HL-60 (cell line): Measurements from ENCODE around the gene RSRP1.

Source experiments
- DNase-seq, 2 experiments: peaks; one replicate each; pipeline ENCODE4 v3.0.0-alpha.2; 2010 to 2020; ENCODE audit warnings: low read depth in 1 of 2, low spot score in 1 of 2
- H3K27ac ChIP-seq: fragments of 250-450 bp; sonication (Bioruptor Pico); replicated peaks from 2 replicates; pipeline ENCODE4 v1.5.1; 2020; ENCODE audit warnings: mild to moderate bottlenecking, moderate library complexity
- H3K27me3 ChIP-seq: fragments of 250-450 bp; sonication (Bioruptor Pico); 2 replicates; pipeline ENCODE4 v1.5.1; 2021; ENCODE audit warnings: mild to moderate bottlenecking, moderate library complexity; ENCODE audit not compliant: insufficient read depth, poor library complexity, severe bottlenecking
- H3K4me3 ChIP-seq: replicated peaks from 2 replicates; pipeline ENCODE4 v1.5.1; 2011; ENCODE audit warnings: mild to moderate bottlenecking, control low read depth, low read length; ENCODE audit not compliant: insufficient read depth
- CTCF ChIP-seq: IDR thresholded peaks from one replicate; pipeline ENCODE4 v1.5.1; 2011; ENCODE audit warnings: low read length, control low read depth, inconsistent platforms; ENCODE audit not compliant: insufficient read depth
- GABPA ChIP-seq: IDR thresholded peaks from 2 replicates; pipeline ENCODE4 v1.6.1; 2012; ENCODE audit warnings: low read depth
- POLR2AphosphoS5 ChIP-seq: IDR thresholded peaks from 2 replicates; pipeline ENCODE4 v1.6.1; 2012; ENCODE audit warnings: low read depth
- REST ChIP-seq: IDR thresholded peaks from 2 replicates; pipeline ENCODE4 v1.6.1; 2012; ENCODE audit warnings: low read depth; ENCODE audit not compliant: insufficient replicate concordance
- SPI1 ChIP-seq: IDR thresholded peaks from 2 replicates; pipeline ENCODE4 v1.6.1; 2012; ENCODE audit warnings: low read depth, mild to moderate bottlenecking, borderline replicate concordance

The RSRP1 gene

GRCh38 chr1:25206201-25206600 lies 41.1 kb downstream of the RSRP1 start:
- no peak for DNase-seq
- TF ChIP-seq SPI1 = no peak
- no peak for TF ChIP-seq POLR2AphosphoS5
- no peak for TF ChIP-seq CTCF
- no peak for TF ChIP-seq REST
- TF ChIP-seq GABPA = no peak
- Histone ChIP-seq H3K4me3 (no peak overlapping the region), H3K27me3 (no peaks in the 10 kb centered on the region), H3K27ac (no peak overlapping the region)

- TF ChIP-seq REST (no peak), GABPA (no peak), SPI1 (no peak), POLR2AphosphoS5 (no peak), CTCF (no peak)
- Histone ChIP-seq H3K27me3 (no peaks in the 10 kb centered on the region), H3K27ac (no peak overlapping the region), H3K4me3 (no peak overlapping the region)
- no peak for DNase-seq
Observed at GRCh38 chr1:25205786-25206185, 41.5 kb downstream of the RSRP1 start.

GRCh38 chr1:25204797-25205480 lies 42.3 kb downstream of the RSRP1 start:
- no peak overlapping the region for H3K4me3 ChIP-seq
- no peak overlapping the region for H3K27ac ChIP-seq
- peak in 1 of 2 experiments; percentile 41 for DNase-seq
- no peaks in the 10 kb centered on the region for H3K27me3 ChIP-seq
- TF ChIP-seq CTCF (peak; percentile 30), REST (no peak)
